GM21381 (cell line): Measurements from ENCODE around the gene ST8SIA4.
A peak's percentile ranks its signal among the peaks of the same experiment; 100 is the strongest.

ENCODE experiments used
- ATAC-seq: cut with Tn5 transposase; IDR thresholded peaks from one replicate; pipeline ENCODE4 v1.9.1; 2021; ENCODE audit warnings: mild to moderate bottlenecking, moderate library complexity; ENCODE audit not compliant: unreplicated experiment

The ST8SIA4 gene

GRCh38 chr5:100832252-100833230, 70.5 kb downstream of the ST8SIA4 start:
- ATAC-seq, result peak; percentile 44

- ATAC-seq, result no peak
Observed at GRCh38 chr5:100828898-100829356, 74.2 kb downstream of the ST8SIA4 start.

DNA sequence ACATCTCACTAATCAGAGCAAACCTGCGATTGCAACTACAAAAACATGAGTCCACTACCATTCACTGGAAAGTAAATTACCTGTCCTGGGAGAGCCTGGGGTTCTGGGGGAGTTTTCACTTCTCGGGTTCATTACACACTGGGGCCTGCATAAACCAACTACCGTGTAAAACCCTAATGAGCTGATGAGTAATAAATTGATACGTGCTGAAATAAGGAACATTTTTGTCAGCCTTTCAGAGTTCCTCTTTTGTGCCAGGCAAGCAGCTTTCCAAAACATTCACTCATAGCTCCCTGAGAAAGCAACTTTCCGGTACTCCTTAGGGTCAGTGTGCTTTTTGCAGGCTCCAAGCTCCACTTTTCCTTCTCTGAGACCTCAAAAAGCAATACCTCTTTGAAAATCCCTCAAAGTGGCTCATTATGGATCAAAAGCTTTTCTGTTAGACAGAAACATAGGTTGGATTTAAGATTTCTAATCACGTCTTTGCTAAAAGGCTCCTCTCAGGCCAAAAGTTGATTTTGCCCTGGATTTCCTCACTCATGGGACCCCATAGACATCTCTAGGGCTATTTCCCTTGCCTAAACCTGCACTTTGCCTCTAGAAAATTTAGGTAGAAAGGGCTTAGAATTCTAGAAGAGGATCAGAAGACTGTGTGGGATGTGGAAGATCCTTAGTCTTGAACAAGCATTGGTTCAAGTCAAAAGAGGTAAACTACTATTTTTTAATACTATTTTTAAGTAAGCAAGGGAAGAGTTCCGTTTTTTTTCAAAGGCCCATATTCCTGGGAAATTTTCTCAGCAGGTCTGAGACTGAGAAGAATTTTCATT, 74.8 kb downstream of the ST8SIA4 start:
- ATAC-seq, result peak; percentile 62

DNA sequence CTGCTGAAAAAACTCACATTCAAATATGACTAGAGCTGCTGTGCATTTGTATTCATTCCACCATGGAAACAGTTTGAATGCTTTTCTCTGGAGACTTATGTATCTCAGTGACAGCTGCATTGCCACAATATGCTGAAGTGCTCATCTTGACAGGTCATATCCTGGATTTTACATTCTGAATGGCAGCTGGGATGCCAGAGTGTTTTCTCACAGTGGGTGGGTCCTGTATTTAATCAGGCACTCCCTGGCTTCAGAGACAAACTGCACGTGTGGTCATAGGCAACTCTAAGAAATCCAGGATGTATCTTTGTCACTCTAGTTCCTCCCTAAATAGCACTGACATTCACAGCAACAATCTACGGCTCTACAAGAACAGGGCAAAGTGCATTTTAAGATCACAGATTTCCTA, 75.6 kb downstream of the ST8SIA4 start:
- ATAC-seq, result peak; percentile 8

- peak; percentile 38 for ATAC-seq
Observed at GRCh38 chr5:100826133-100826532, 76.9 kb downstream of the ST8SIA4 start.

DNA sequence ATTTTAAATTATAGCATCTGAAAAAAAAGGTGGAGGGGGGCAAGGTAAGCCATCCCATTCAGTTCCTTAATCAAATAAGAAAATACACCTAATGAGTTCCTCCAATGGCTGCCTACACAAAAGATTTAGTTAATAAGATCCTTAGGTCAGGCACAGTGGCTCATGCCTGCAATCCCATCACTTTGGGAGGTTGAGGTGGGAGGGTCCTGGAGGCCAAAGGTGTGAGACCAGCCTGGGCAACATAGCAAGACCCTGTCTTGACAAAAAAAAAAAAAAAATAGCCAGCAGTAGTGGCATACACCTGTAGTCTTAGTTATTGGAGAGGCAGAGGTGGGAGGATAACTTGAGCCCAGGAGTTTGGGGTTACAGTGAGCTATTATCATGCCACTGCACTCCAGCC, 78.4 kb downstream of the ST8SIA4 start:
- ATAC-seq, result no peak

DNA sequence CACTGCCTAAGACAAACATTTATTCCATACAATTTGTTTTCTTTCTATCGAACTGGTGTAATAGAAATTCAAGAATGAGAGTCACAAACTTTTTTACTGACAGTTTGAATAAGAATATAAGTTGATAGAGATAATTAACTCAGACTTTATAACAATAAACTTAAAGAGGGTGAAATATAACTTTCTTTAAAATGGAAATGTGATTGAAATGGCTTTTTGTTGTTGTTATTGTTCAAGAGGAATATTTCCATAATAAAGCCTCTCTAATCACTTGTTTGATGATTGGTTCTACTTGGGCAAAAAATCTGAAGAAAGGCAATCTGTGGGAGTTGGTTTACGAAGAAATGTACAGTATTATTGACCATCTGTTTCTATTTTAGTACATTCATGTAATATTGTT, 79.3 kb downstream of the ST8SIA4 start:
- ATAC-seq, result no peak

DNA sequence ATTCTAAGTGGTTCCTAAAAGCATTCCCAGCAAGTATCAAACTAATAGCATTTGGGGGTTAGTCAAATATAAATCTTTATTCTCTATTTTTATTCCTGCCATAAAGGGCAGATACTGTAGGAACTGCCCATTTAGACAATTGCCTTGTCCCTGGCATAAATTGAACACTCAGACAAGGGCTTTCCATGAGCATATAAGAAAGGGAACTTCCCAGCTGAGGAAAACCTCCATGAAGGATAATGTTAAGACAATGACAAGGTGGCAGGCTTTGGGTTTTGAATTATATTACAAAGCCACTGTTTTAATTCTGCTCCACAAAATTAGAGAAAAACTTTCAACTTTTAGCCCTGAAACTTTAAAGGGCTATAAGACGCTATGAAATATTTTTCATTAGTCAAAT, 81.3 kb downstream of the ST8SIA4 start:
- no peak for ATAC-seq

DNA sequence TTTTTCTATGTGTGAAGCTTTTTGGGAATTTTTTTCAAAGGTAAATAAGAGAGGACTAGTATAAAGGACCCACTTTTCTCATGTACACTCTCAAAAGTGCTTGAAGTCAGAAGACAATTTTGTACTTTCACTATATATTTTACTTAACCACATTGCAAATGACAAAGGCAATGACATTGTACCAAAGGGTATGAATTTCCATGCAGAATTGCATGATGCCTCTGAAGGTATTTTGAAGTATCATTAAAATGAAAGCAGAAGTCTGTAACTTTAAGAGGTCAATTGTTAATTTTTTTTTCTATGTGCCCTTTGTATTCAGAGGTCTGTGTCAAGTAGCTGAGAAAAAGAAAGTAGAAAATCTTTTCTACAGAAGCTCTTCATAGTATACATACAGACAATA, 84.7 kb downstream of the ST8SIA4 start:
- no peak for ATAC-seq

GRCh38 chr5:100803397-100803796, 99.7 kb downstream of the ST8SIA4 start:
- ATAC-seq, result no peak

- no peak for ATAC-seq
Observed at GRCh38 chr5:100802208-100802607, 100.9 kb downstream of the ST8SIA4 start.

DNA sequence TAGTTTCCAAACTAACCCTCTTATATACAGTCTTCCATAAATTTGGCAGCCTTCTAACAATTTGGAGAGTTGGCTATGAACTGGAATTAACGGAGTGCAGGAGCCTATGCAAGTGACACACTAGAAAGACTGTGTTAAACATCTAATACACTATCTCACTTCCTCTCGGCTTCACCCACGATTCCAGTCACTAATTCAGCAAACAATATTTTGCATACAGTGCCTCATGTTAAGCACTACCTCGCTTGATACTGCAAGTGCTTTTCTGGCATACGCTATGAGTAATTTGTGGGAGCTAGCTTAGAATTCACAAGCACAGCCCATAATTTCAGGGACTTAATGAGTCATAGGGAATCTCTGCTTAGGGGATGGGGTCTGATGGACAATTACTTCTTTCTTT, 102.5 kb downstream of the ST8SIA4 start:
- ATAC-seq, result peak; percentile 87

- ATAC-seq, result no peak
Observed at GRCh38 chr5:100799166-100799565, 103.9 kb downstream of the ST8SIA4 start.

DNA sequence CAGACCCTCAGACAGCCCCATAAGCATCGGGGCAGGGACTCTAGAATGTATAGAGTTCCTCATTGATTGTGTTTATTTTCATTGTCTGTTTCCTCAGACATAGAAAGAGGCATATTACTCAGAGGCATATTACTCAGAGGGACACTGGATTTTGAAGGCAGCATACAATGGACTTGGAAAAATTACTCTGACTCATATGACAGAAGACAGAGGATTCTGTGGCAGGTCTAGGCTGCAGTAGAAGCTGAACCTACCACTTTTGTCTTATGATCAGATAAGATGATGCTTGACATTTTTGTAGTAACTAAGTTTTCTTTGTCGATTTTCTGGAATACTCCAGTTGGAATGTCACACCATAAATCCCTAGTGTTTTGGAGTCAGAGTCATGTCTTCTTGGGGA, 105.2 kb downstream of the ST8SIA4 start:
- ATAC-seq, result no peak

- ATAC-seq, result no peak
Observed at GRCh38 chr5:100796851-100797250, 106.2 kb downstream of the ST8SIA4 start.

GRCh38 chr5:100794844-100795243, 108.2 kb downstream of the ST8SIA4 start:
- ATAC-seq, result no peak

GRCh38 chr5:100794218-100794617, 108.9 kb downstream of the ST8SIA4 start:
- ATAC-seq, result no peak

DNA sequence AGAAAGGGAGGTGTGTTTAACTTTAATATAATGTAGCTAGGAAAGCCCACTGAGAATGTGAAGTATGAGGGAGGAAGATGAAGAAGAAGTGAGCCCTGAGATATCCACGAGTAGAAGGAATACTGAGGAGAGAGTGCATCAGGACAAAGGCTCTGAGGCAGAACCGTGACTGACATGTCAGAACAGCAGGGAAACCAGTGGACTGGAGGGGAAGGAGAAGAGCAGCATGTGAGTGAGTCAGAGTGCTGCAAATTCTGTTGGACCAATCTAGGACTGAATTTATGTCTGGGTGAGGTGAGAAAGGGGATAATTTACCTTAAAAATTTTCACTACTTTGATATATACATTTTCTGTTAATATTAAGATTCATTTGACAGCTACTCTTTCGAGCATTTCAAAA, 110.3 kb downstream of the ST8SIA4 start:
- ATAC-seq, result no peak

DNA sequence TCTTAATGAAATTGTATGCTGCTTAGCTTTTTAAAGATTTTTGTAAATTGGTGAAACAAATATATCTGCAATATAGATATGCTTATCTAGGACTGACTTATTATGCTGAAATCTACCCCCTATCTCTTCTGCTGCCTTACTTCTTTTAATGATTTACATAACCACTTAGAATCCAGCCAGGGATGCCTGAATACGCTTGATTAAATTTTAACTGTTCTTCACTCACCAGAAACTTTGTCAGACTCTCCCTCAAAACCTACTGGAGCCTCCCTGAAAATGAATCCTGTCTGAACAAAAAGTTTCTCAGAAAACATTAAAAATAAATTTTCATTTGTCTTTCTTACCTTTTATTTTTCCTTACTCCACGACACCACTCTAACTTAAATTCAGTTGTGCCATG, 111.7 kb downstream of the ST8SIA4 start:
- ATAC-seq, result no peak

GRCh38 chr5:100790951-100791350, 112.1 kb downstream of the ST8SIA4 start:
- no peak for ATAC-seq

DNA sequence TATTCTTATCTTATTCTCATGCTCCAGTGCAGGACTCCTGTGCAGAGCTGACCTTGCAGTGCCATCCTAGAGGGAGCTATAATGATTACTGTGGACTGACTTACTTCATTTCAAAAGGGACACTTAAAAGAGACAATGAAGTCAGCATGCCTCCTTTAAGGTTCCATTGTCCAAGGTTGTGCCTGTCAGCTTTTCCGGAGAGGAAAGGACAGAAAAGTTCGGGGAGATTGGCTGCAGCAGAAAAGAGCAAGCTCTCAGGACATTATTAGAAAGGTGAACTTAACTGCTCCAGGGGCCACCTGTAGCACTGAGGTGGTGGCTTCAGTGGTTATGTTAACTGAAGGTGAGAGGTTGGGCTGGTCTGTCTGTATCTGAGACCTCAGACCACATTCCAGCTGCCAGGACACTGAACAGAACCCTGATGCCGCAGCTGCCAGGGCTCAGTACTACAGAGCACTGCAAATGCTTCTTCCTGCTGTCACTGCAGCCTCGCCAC, 112.9 kb downstream of the ST8SIA4 start:
- peak; percentile 87 for ATAC-seq
